ENCODE measurements around the gene SAMSN1. TPM values are rescaled to one million over a fixed set of nuclear protein-coding genes. Genes with fewer than 3 reads are reported as not detected.

Gene SAMSN1
- total RNA-seq, 1 donor from 2014 or later = 1.2 TPM

- no peak overlapping the region for H2AFZ ChIP-seq (replicated peaks)
- Mint-ChIP-seq H3K9me3 (no peaks in the 10 kb centered on the region), H3K4me1 (no peaks in the 10 kb centered on the region), H3K4me3 (no peak overlapping the region), H3K27me3 (ENCODE audit: insufficient read depth, low read depth) (no peaks in the 10 kb centered on the region), H3K36me3 (no peaks in the 10 kb centered on the region), H3K27ac (no peak overlapping the region)
- H3K4me3 ChIP-seq = no peak overlapping the region
- no peak overlapping the region for H3K9ac ChIP-seq
- H3K36me3 ChIP-seq = no peaks in the 10 kb centered on the region
- no peak overlapping the region for H3K27ac ChIP-seq
- no peak for DNase-seq (ENCODE audit: low spot score)
- no peaks in the 10 kb centered on the region for H3K4me1 ChIP-seq
- no peaks in the 10 kb centered on the region for H4K20me1 ChIP-seq (ENCODE audit: low read depth)
- H3K27me3 ChIP-seq = no peaks in the 10 kb centered on the region
- TF ChIP-seq EZH2 (IDR thresholded peaks at IDR 0.05) (no peak), EZH2phosphoT487 (IDR thresholded peaks at IDR 0.05) (no peak), CTCF (IDR thresholded peaks at IDR 0.05) (no peak)
- H3K9me3 ChIP-seq (ENCODE audit: low read depth) = no peaks in the 10 kb centered on the region
- no peaks in the 10 kb centered on the region for H3F3A ChIP-seq (ENCODE audit: low read depth)
- no peaks in the 10 kb centered on the region for H3K79me2 ChIP-seq (ENCODE audit: low read depth)
- H3K4me2 ChIP-seq = no peak overlapping the region
These were observed 58.4 kb downstream of the SAMSN1 start for GRCh38 chr21:14487490-14488432.

- H3K36me3 ChIP-seq = no peaks in the 10 kb centered on the region
- no peak overlapping the region for H2AFZ ChIP-seq (replicated peaks)
- no peak overlapping the region for H3K4me2 ChIP-seq
- no peaks in the 10 kb centered on the region for H3K4me1 Mint-ChIP-seq
- no peak overlapping the region for H3K9ac ChIP-seq
- TF ChIP-seq CTCF (IDR thresholded peaks at IDR 0.05) (no peak), EZH2 (IDR thresholded peaks at IDR 0.05) (no peak), EZH2phosphoT487 (IDR thresholded peaks at IDR 0.05) (no peak)
- H3F3A ChIP-seq (ENCODE audit: low read depth) = no peaks in the 10 kb centered on the region
- H3K36me3 Mint-ChIP-seq = no peaks in the 10 kb centered on the region
- H3K27me3 Mint-ChIP-seq (ENCODE audit: insufficient read depth, low read depth) = no peaks in the 10 kb centered on the region
- no peaks in the 10 kb centered on the region for H4K20me1 ChIP-seq (ENCODE audit: low read depth)
- no peaks in the 10 kb centered on the region for H3K9me3 ChIP-seq (ENCODE audit: low read depth)
- H3K4me1 ChIP-seq = no peaks in the 10 kb centered on the region
- H3K9me3 Mint-ChIP-seq = no peaks in the 10 kb centered on the region
- H3K27ac Mint-ChIP-seq = no peak overlapping the region
- H3K4me3 ChIP-seq = no peak overlapping the region
- no peaks in the 10 kb centered on the region for H3K27me3 ChIP-seq
- H3K4me3 Mint-ChIP-seq = no peak overlapping the region
- H3K79me2 ChIP-seq (ENCODE audit: low read depth) = no peaks in the 10 kb centered on the region
- DNase-seq (ENCODE audit: low spot score) = no peak
- H3K27ac ChIP-seq = no peak overlapping the region
These were observed 59.2 kb downstream of the SAMSN1 start for GRCh38 chr21:14486869-14487268.

- Histone ChIP-seq H2AFZ (replicated peaks) (no peak overlapping the region), H3K79me2 (ENCODE audit: low read depth) (no peaks in the 10 kb centered on the region), H3K27ac (no peak overlapping the region), H3K4me3 (no peak overlapping the region), H3K27me3 (no peaks in the 10 kb centered on the region), H3K9me3 (ENCODE audit: low read depth) (no peaks in the 10 kb centered on the region), H4K20me1 (ENCODE audit: low read depth) (no peaks in the 10 kb centered on the region), H3K9ac (no peak overlapping the region), H3F3A (ENCODE audit: low read depth) (no peaks in the 10 kb centered on the region), H3K4me1 (no peaks in the 10 kb centered on the region), H3K4me2 (no peak overlapping the region), H3K36me3 (no peaks in the 10 kb centered on the region)
- Mint-ChIP-seq H3K4me3 (no peak overlapping the region), H3K27me3 (ENCODE audit: insufficient read depth, low read depth) (no peaks in the 10 kb centered on the region), H3K4me1 (no peaks in the 10 kb centered on the region), H3K27ac (no peak overlapping the region), H3K36me3 (no peaks in the 10 kb centered on the region), H3K9me3 (no peaks in the 10 kb centered on the region)
- TF ChIP-seq EZH2 (IDR thresholded peaks at IDR 0.05) (no peak), CTCF (IDR thresholded peaks at IDR 0.05) (no peak), EZH2phosphoT487 (IDR thresholded peaks at IDR 0.05) (no peak)
- DNase-seq (ENCODE audit: low spot score) = no peak
These were observed 61.7 kb downstream of the SAMSN1 start for GRCh38 chr21:14484188-14485009.
